Measurements from ENCODE around the gene ZNF784.
A peak's percentile ranks its signal among the peaks of the same experiment; 100 is the strongest.
"Not testable (repeated sequence)": the region's sequence is repeated elsewhere in the genome, so short reads cannot be mapped to it uniquely, and the experiment has no call there.

The ZNF784 gene

GRCh38 chr19:55584871-55585270, 39.5 kb downstream of the ZNF784 start:
- Histone ChIP-seq H3K36me3 (ENCODE audit: control insufficient read depth, insufficient read depth, low read length) (no peaks in the 10 kb centered on the region), H3K9me3 (ENCODE audit: control insufficient read depth, insufficient read depth, low read length) (no peaks in the 10 kb centered on the region), H3K4me1 (ENCODE audit: control insufficient read depth, insufficient read depth, low read length) (0 out of 2 replicates have a peak, but pooled peaks cover 1% of the 10 kb centered on the region), H3K27me3 (ENCODE audit: control insufficient read depth, insufficient read depth, low read length) (no peaks in the 10 kb centered on the region), H3K4me3 (ENCODE audit: low read length) (no peak overlapping the region), H3K27ac (ENCODE audit: low read length) (no peak overlapping the region)
- no peak for DNase-seq (ENCODE audit: low read depth, low spot score)
- WGBS (ENCODE audit: insufficient coverage, insufficient read length): no CpG with 5 or more reads among the region's 11 CpGs

GRCh38 chr19:55583897-55584296, 40.5 kb downstream of the ZNF784 start:
- H3K27ac ChIP-seq (ENCODE audit: low read length); H3K9me3 ChIP-seq (ENCODE audit: control insufficient read depth, insufficient read depth, low read length); H3K4me3 ChIP-seq (ENCODE audit: low read length); DNase-seq (ENCODE audit: low read depth, low spot score); H3K27me3 ChIP-seq (ENCODE audit: control insufficient read depth, insufficient read depth, low read length); H3K4me1 ChIP-seq (ENCODE audit: control insufficient read depth, insufficient read depth, low read length); H3K36me3 ChIP-seq (ENCODE audit: control insufficient read depth, insufficient read depth, low read length): not testable (repeated sequence)
- WGBS (ENCODE audit: insufficient coverage, insufficient read length): no CpG with 5 or more reads among the region's 8 CpGs

- H3K4me3 ChIP-seq (ENCODE audit: low read length); H3K4me1 ChIP-seq (ENCODE audit: control insufficient read depth, insufficient read depth, low read length); DNase-seq (ENCODE audit: low read depth, low spot score); H3K9me3 ChIP-seq (ENCODE audit: control insufficient read depth, insufficient read depth, low read length); H3K27ac ChIP-seq (ENCODE audit: low read length); H3K27me3 ChIP-seq (ENCODE audit: control insufficient read depth, insufficient read depth, low read length): not testable (repeated sequence)
- H3K36me3 ChIP-seq (ENCODE audit: control insufficient read depth, insufficient read depth, low read length): peaks cover 15% of the 10 kb centered on the region
- WGBS (ENCODE audit: insufficient coverage, insufficient read length): no CpG with 5 or more reads among the region's 4 CpGs
These were observed 42.1 kb downstream of the ZNF784 start for GRCh38 chr19:55582284-55582683.

GRCh38 chr19:55581823-55582223, 42.5 kb downstream of the ZNF784 start:
- no peak for DNase-seq (ENCODE audit: low read depth, low spot score)
- Histone ChIP-seq H3K27ac (ENCODE audit: low read length) (no peak overlapping the region), H3K36me3 (ENCODE audit: control insufficient read depth, insufficient read depth, low read length) (peaks cover 19% of the 10 kb centered on the region), H3K4me3 (ENCODE audit: low read length) (no peak overlapping the region), H3K4me1 (ENCODE audit: control insufficient read depth, insufficient read depth, low read length) (0 out of 2 replicates have a peak, but pooled peaks cover 1% of the 10 kb centered on the region), H3K9me3 (ENCODE audit: control insufficient read depth, insufficient read depth, low read length) (no peaks in the 10 kb centered on the region), H3K27me3 (ENCODE audit: control insufficient read depth, insufficient read depth, low read length) (no peaks in the 10 kb centered on the region)
- no CpG with 5 or more reads among the region's 6 CpGs for WGBS (ENCODE audit: insufficient coverage, insufficient read length)

GRCh38 chr19:55581145-55581822, 43.1 kb downstream of the ZNF784 start:
- H3K27ac ChIP-seq (ENCODE audit: low read length): no peak overlapping the region
- no CpG with 5 or more reads among the region's 12 CpGs for whole genome bisulfite sequencing (ENCODE audit: insufficient coverage, insufficient read length)
- H3K27me3 ChIP-seq (ENCODE audit: control insufficient read depth, insufficient read depth, low read length): no peaks in the 10 kb centered on the region
- H3K9me3 ChIP-seq (ENCODE audit: control insufficient read depth, insufficient read depth, low read length): no peaks in the 10 kb centered on the region
- 0 out of 2 replicates have a peak, but pooled peaks cover 1% of the 10 kb centered on the region for H3K4me1 ChIP-seq (ENCODE audit: control insufficient read depth, insufficient read depth, low read length)
- H3K4me3 ChIP-seq (ENCODE audit: low read length): peak overlapping the region; percentile 94; the same call in 1 of the 2 replicates
- peaks cover 20% of the 10 kb centered on the region for H3K36me3 ChIP-seq (ENCODE audit: control insufficient read depth, insufficient read depth, low read length)
- DNase-seq (ENCODE audit: low read depth, low spot score): no peak

GRCh38 chr19:55580628-55581144, 43.7 kb downstream of the ZNF784 start, which contains the start of gene ZNF579:
Gene ZNF579 (minus strand): TSS chr19:55580848. CDS start chr19:55579639, 1,209 bp downstream.
- H3K4me3 ChIP-seq (ENCODE audit: low read length): peak within 1 kb of the TSS; percentile 94
- no peak within 1 kb of the TSS for H3K27ac ChIP-seq (ENCODE audit: low read length)
- H3K4me1 ChIP-seq (ENCODE audit: control insufficient read depth, insufficient read depth, low read length): 0 out of 2 replicates have a peak, but pooled peaks cover 1% of the 10 kb centered on the region
- H3K36me3 ChIP-seq (ENCODE audit: control insufficient read depth, insufficient read depth, low read length): peaks cover 20% of the 10 kb centered on the region
- DNase-seq (ENCODE audit: low read depth, low spot score): no peak
- H3K27me3 ChIP-seq (ENCODE audit: control insufficient read depth, insufficient read depth, low read length): no peaks in the 10 kb centered on the region
- H3K9me3 ChIP-seq (ENCODE audit: control insufficient read depth, insufficient read depth, low read length): no peaks in the 10 kb centered on the region
- WGBS (ENCODE audit: insufficient coverage, insufficient read length): no CpG with 5 or more reads among the region's 24 CpGs

GRCh38 chr19:55579766-55580621, 44.4 kb downstream of the ZNF784 start:
- H3K36me3 ChIP-seq (ENCODE audit: control insufficient read depth, insufficient read depth, low read length): peaks cover 20% of the 10 kb centered on the region
- H3K4me3 ChIP-seq (ENCODE audit: low read length): peak overlapping the region; percentile 94
- H3K9me3 ChIP-seq (ENCODE audit: control insufficient read depth, insufficient read depth, low read length): no peaks in the 10 kb centered on the region
- H3K27me3 ChIP-seq (ENCODE audit: control insufficient read depth, insufficient read depth, low read length): no peaks in the 10 kb centered on the region
- no peaks in the 10 kb centered on the region for H3K4me1 ChIP-seq (ENCODE audit: control insufficient read depth, insufficient read depth, low read length)
- WGBS (ENCODE audit: insufficient coverage, insufficient read length): no CpG with 5 or more reads among the region's 20 CpGs
- H3K27ac ChIP-seq (ENCODE audit: low read length): no peak overlapping the region
- no peak for DNase-seq (ENCODE audit: low read depth, low spot score)

- no peak overlapping the region for H3K4me3 ChIP-seq (ENCODE audit: low read length)
- no peaks in the 10 kb centered on the region for H3K4me1 ChIP-seq (ENCODE audit: control insufficient read depth, insufficient read depth, low read length)
- no CpG with 5 or more reads among the region's 90 CpGs for WGBS (ENCODE audit: insufficient coverage, insufficient read length)
These were observed 45.3 kb downstream of the ZNF784 start for GRCh38 chr19:55578761-55579747.

GRCh38 chr19:55578031-55578760, 46.2 kb downstream of the ZNF784 start:
- Histone ChIP-seq H3K27me3 (ENCODE audit: control insufficient read depth, insufficient read depth, low read length) (no peaks in the 10 kb centered on the region), H3K36me3 (ENCODE audit: control insufficient read depth, insufficient read depth, low read length) (peaks cover 20% of the 10 kb centered on the region), H3K9me3 (ENCODE audit: control insufficient read depth, insufficient read depth, low read length) (no peaks in the 10 kb centered on the region), H3K4me3 (ENCODE audit: low read length) (no peak overlapping the region), H3K4me1 (ENCODE audit: control insufficient read depth, insufficient read depth, low read length) (no peaks in the 10 kb centered on the region), H3K27ac (ENCODE audit: low read length) (no peak overlapping the region)
- WGBS (ENCODE audit: insufficient coverage, insufficient read length): no CpG with 5 or more reads among the region's 83 CpGs
- no peak for DNase-seq (ENCODE audit: low read depth, low spot score)

More at GRCh38 chr19:55578761-55579747, 45.3 kb downstream of the ZNF784 start:
- peaks cover 20% of the 10 kb centered on the region for H3K36me3 ChIP-seq (ENCODE audit: control insufficient read depth, insufficient read depth, low read length)
- H3K9me3 ChIP-seq (ENCODE audit: control insufficient read depth, insufficient read depth, low read length): no peaks in the 10 kb centered on the region
- no peaks in the 10 kb centered on the region for H3K27me3 ChIP-seq (ENCODE audit: control insufficient read depth, insufficient read depth, low read length)
- DNase-seq (ENCODE audit: low read depth, low spot score): no peak
- H3K27ac ChIP-seq (ENCODE audit: low read length): no peak overlapping the region
